Ovary (tissue), 3 donors: ENCODE measurements around the gene CHST4.

Experiments
- CTCF ChIP-seq, 3 donors: fragments of 450-650 bp in 2 of 3; fragments of 200-600 bp in 1 of 3; IDR thresholded peaks; one replicate each; pipeline versions ENCODE4 v1.5.1 to v1.8.0; 2016 to 2022; ENCODE audit warnings: antibody characterized with exemption in 3 of 3, mild to moderate bottlenecking in 1 of 3
- EP300 ChIP-seq: sonication (generic); formaldehyde crosslinking; IDR thresholded peaks from one replicate; pipeline ENCODE4 v1.6.1; 2017; ENCODE audit warnings: antibody characterized with exemption
- POLR2A ChIP-seq: fragments of 450-650 bp; IDR thresholded peaks from one replicate; pipeline ENCODE4 v1.6.1; 2017; ENCODE audit warnings: antibody characterized with exemption, mild to moderate bottlenecking, moderate library complexity
- donor health status: DM: no; HTN: no; CAD: no.

GRCh38 chr16:71557954-71558582 lies 31.8 kb downstream of the CHST4 start:
- TF ChIP-seq CTCF (IDR thresholded peaks at IDR 0.05) (no peak), POLR2A (no peak), EP300 (no peak)
